HEK293T (cell line): ENCODE data around the gene VIP.

Source experiments
- ARNT ChIP-seq: fragments of 450-650 bp; IDR thresholded peaks from 2 replicates; pipeline ENCODE4 v1.6.1; 2017; ENCODE audit warnings: mild to moderate bottlenecking
- BHLHE40 ChIP-seq: fragments of 450-650 bp; IDR thresholded peaks from 2 replicates; pipeline ENCODE4 v1.6.1; 2016; ENCODE audit warnings: mild to moderate bottlenecking, moderate library complexity, borderline replicate concordance
- ELF4 ChIP-seq: fragments of 450-650 bp; IDR thresholded peaks from 2 replicates; pipeline ENCODE4 v1.6.1; 2017; ENCODE audit warnings: antibody characterized with exemption
- FOXA1 ChIP-seq: fragments of 450-650 bp; IDR thresholded peaks from 2 replicates; pipeline ENCODE4 v1.6.1; 2016; ENCODE audit warnings: mild to moderate bottlenecking
- FOXK2 ChIP-seq: fragments of 450-650 bp; IDR thresholded peaks from 2 replicates; pipeline ENCODE4 v1.6.1; 2016; ENCODE audit warnings: mild to moderate bottlenecking
- FOXM1 ChIP-seq: fragments of 450-650 bp; IDR thresholded peaks from 2 replicates; pipeline ENCODE4 v1.6.1; 2017; ENCODE audit warnings: mild to moderate bottlenecking, borderline replicate concordance
- HDGF ChIP-seq: fragments of 450-650 bp; IDR thresholded peaks from 2 replicates; pipeline ENCODE4 v1.6.1; 2017; ENCODE audit warnings: antibody characterized with exemption, borderline replicate concordance
- NFRKB ChIP-seq: fragments of 450-650 bp; IDR thresholded peaks from 2 replicates; pipeline ENCODE4 v1.6.1; 2016; ENCODE audit warnings: mild to moderate bottlenecking, moderate library complexity
- SUZ12 ChIP-seq: fragments of 450-650 bp; IDR thresholded peaks from 2 replicates; pipeline ENCODE4 v1.6.1; 2016; ENCODE audit warnings: mild to moderate bottlenecking
- TARDBP ChIP-seq: fragments of 450-650 bp; IDR thresholded peaks from 2 replicates; pipeline ENCODE4 v1.6.1; 2016
- TF ChIP-seq, protein P1 (sequence below): fragments of 450-650 bp; IDR thresholded peaks from 2 replicates; pipeline ENCODE4 v1.6.1; 2016

DNA sequence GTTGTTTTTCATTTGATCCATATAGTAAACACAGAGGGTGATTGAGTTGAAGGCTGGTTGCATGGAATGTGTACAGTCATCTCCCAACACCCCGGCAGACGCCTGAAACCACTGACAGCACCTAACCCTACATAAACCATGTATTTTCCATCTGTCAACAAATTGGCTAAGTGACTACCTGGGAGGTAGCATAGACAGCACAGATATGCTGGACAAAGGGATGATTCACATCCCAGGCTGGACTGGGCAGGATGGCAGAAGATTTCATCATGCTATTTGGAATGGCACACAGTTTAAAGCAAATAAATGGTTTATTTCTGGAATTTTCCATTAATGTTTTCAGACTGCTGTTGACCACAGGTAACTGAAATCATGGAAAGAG, 4.4 kb upstream of the VIP start:
- TF ChIP-seq FOXA1 (no peak), HDGF (no peak), BHLHE40 (no peak), ARNT (no peak), TARDBP (no peak), ELF4 (no peak), FOXK2 (no peak), NFRKB (no peak), FOXM1 (no peak), SUZ12 (no peak)
- TF ChIP-seq, protein P1, sequence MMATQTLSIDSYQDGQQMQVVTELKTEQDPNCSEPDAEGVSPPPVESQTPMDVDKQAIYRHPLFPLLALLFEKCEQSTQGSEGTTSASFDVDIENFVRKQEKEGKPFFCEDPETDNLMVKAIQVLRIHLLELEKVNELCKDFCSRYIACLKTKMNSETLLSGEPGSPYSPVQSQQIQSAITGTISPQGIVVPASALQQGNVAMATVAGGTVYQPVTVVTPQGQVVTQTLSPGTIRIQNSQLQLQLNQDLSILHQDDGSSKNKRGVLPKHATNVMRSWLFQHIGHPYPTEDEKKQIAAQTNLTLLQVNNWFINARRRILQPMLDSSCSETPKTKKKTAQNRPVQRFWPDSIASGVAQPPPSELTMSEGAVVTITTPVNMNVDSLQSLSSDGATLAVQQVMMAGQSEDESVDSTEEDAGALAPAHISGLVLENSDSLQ = no peak
